Measurements from ENCODE around the gene DSCAM.

Gene DSCAM

DNA sequence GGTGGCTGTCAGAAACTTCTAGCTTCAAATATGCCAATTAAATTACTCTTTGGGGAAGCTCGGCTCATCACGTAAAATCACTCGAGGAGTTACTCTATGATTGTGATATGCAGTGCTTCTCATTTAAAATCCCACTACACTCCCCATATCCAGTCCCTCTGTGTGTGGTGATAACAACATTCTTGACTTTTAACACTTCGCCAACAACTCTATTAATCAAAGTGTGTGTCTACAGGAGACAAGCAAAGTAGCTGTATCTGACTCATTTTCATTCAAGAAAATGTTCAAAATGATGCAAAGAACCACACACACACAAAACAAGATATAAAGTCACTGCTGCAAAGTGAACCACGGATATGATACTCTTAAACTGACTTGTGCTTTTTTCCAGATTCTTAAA, 341.3 kb downstream of the DSCAM start:
- Histone ChIP-seq H3K27me3 (ENCODE audit: low read length) (no peaks in the 10 kb centered on the region), H3K9me2 (replicated peaks; ENCODE audit: insufficient read depth, low read length) (no peaks in the 10 kb centered on the region), H3K79me2 (ENCODE audit: insufficient read depth, low read length) (no peaks in the 10 kb centered on the region), H3K9me3 (ENCODE audit: insufficient read depth, low read length) (no peaks in the 10 kb centered on the region), H3K4me2 (ENCODE audit: low read depth, low read length, poor library complexity, severe bottlenecking) (no peak overlapping the region), H4K20me1 (ENCODE audit: low read depth, low read length) (no peaks in the 10 kb centered on the region), H3K9ac (ENCODE audit: low read length) (no peak overlapping the region), H3F3A (ENCODE audit: insufficient read depth) (no peaks in the 10 kb centered on the region), H2AFZ (ENCODE audit: low read depth, low read length, severe bottlenecking) (no peak overlapping the region), H3K27ac (ENCODE audit: low read depth, low read length) (no peak overlapping the region), H3K36me3 (ENCODE audit: low read length) (no peaks in the 10 kb centered on the region), H3K4me3 (ENCODE audit: insufficient read depth, low read length, poor library complexity, severe bottlenecking) (no peak overlapping the region)
- TF ChIP-seq EZH2phosphoT487 (conservative IDR thresholded peaks at IDR 0.05; ENCODE audit: low read length) = no peak
- TF ChIP-seq, protein P1, sequence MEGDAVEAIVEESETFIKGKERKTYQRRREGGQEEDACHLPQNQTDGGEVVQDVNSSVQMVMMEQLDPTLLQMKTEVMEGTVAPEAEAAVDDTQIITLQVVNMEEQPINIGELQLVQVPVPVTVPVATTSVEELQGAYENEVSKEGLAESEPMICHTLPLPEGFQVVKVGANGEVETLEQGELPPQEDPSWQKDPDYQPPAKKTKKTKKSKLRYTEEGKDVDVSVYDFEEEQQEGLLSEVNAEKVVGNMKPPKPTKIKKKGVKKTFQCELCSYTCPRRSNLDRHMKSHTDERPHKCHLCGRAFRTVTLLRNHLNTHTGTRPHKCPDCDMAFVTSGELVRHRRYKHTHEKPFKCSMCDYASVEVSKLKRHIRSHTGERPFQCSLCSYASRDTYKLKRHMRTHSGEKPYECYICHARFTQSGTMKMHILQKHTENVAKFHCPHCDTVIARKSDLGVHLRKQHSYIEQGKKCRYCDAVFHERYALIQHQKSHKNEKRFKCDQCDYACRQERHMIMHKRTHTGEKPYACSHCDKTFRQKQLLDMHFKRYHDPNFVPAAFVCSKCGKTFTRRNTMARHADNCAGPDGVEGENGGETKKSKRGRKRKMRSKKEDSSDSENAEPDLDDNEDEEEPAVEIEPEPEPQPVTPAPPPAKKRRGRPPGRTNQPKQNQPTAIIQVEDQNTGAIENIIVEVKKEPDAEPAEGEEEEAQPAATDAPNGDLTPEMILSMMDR (IDR thresholded peaks at IDR 0.05; ENCODE audit: insufficient read depth, low read length, poor library complexity, severe bottlenecking) = no peak

DNA sequence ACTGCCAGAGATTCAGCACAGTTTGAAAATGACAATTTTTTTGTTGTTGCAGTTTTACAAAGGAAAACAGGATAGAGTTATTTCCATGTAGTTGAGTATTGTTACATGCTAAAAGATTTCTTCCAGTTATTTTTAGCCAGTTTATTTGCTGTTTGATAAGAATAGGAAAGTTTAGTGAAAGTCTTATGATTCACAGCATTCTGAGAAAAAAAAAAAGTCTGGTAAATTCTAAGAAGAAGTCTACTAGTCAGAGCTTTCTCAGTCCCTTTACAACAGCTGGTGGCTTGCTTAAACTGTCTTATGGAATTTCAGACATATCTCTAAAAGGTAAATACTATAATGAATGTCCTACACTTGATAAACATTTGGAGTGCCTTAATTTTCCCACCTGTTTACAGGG, 341.7 kb downstream of the DSCAM start:
- Histone ChIP-seq H3K9me3 (ENCODE audit: insufficient read depth, low read length) (no peaks in the 10 kb centered on the region), H4K20me1 (ENCODE audit: low read depth, low read length) (no peaks in the 10 kb centered on the region), H2AFZ (ENCODE audit: low read depth, low read length, severe bottlenecking) (no peak overlapping the region), H3F3A (ENCODE audit: insufficient read depth) (no peaks in the 10 kb centered on the region), H3K27ac (ENCODE audit: low read depth, low read length) (no peak overlapping the region), H3K4me2 (ENCODE audit: low read depth, low read length, poor library complexity, severe bottlenecking) (no peak overlapping the region), H3K9ac (ENCODE audit: low read length) (no peak overlapping the region), H3K9me2 (replicated peaks; ENCODE audit: insufficient read depth, low read length) (no peaks in the 10 kb centered on the region), H3K79me2 (ENCODE audit: insufficient read depth, low read length) (no peaks in the 10 kb centered on the region), H3K36me3 (ENCODE audit: low read length) (no peaks in the 10 kb centered on the region), H3K27me3 (ENCODE audit: low read length) (no peaks in the 10 kb centered on the region), H3K4me3 (ENCODE audit: insufficient read depth, low read length, poor library complexity, severe bottlenecking) (no peak overlapping the region)
- TF ChIP-seq, protein P1 (IDR thresholded peaks at IDR 0.05; ENCODE audit: insufficient read depth, low read length, poor library complexity, severe bottlenecking) = no peak
- TF ChIP-seq EZH2phosphoT487 (conservative IDR thresholded peaks at IDR 0.05; ENCODE audit: low read length) = no peak

DNA sequence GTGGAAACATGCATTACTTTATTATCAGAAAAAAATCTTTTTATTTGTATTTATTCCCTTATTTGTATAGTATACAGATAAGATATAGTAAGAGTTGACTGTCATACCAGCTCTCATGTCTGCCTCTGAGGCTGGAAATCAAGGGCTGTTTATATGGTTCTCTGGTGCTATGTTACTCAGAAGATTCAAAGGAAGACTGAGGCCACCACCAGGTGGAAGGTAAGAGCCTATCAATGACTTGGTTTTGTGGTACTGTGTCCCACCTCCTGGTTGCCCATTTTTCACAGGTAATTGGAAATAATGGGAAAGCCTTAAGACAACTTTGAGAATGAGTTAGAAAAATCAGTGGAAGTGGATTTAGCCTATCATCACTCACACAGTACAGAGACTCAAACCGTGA, 342.1 kb downstream of the DSCAM start:
- Histone ChIP-seq H3K9ac (ENCODE audit: low read length) (no peak overlapping the region), H3K9me3 (ENCODE audit: insufficient read depth, low read length) (no peaks in the 10 kb centered on the region), H3K27me3 (ENCODE audit: low read length) (no peaks in the 10 kb centered on the region), H3K79me2 (ENCODE audit: insufficient read depth, low read length) (no peaks in the 10 kb centered on the region), H3K4me2 (ENCODE audit: low read depth, low read length, poor library complexity, severe bottlenecking) (no peak overlapping the region), H3K9me2 (replicated peaks; ENCODE audit: insufficient read depth, low read length) (no peaks in the 10 kb centered on the region), H3K4me3 (ENCODE audit: insufficient read depth, low read length, poor library complexity, severe bottlenecking) (no peak overlapping the region), H3K36me3 (ENCODE audit: low read length) (no peaks in the 10 kb centered on the region), H4K20me1 (ENCODE audit: low read depth, low read length) (no peaks in the 10 kb centered on the region), H3F3A (ENCODE audit: insufficient read depth) (no peaks in the 10 kb centered on the region), H3K27ac (ENCODE audit: low read depth, low read length) (no peak overlapping the region), H2AFZ (ENCODE audit: low read depth, low read length, severe bottlenecking) (no peak overlapping the region)
- TF ChIP-seq, protein P1 (IDR thresholded peaks at IDR 0.05; ENCODE audit: insufficient read depth, low read length, poor library complexity, severe bottlenecking) = no peak
- no peak for TF ChIP-seq EZH2phosphoT487 (conservative IDR thresholded peaks at IDR 0.05; ENCODE audit: low read length)

All from SU-DHL-6 (cell line).